HG03060 (cell line): Measurements from ENCODE around the gene SERINC2.

ENCODE experiments used
- ATAC-seq: cut with Tn5 transposase; IDR thresholded peaks from one replicate; pipeline ENCODE4 v1.9.1; 2021; ENCODE audit warnings: low read depth, moderate number of reproducible peaks; ENCODE audit not compliant: unreplicated experiment

SERINC2 gene

GRCh38 chr1:31412205-31412604 lies 808 bp upstream of the SERINC2 start:
- no peak for ATAC-seq

GRCh38 chr1:31413405-31414001 lies 490 bp downstream of the SERINC2 start:
- no peak for ATAC-seq

GRCh38 chr1:31414980-31415370 lies 2.0 kb downstream of the SERINC2 start:
- no peak for ATAC-seq

DNA sequence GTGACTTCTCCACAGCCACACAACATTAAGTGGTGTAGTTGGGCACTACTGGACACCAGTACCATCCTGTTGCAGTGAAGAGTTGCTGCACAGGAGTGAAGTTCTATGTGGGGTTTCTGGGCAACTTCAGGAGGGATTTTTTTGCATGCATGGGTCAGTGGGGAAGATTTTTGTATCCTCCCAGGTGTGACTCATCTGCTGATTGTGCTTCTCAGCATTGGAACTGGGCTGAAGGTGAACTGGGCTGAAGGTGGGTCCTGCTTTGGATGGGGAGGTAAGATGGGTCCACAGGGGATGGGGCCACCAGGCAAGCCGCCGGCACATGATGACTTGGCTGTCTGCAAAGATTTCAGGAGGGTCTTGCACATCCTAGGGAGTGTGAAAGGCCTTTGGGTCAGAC lies 2.6 kb downstream of the SERINC2 start:
- no peak for ATAC-seq

- no peak for ATAC-seq
Measured at GRCh38 chr1:31416101-31416736, 3.2 kb downstream of the SERINC2 start.

GRCh38 chr1:31417148-31417547 lies 4.1 kb downstream of the SERINC2 start:
- no peak for ATAC-seq

- ATAC-seq, result no peak
Measured at GRCh38 chr1:31418626-31419323, 5.8 kb downstream of the SERINC2 start.

DNA sequence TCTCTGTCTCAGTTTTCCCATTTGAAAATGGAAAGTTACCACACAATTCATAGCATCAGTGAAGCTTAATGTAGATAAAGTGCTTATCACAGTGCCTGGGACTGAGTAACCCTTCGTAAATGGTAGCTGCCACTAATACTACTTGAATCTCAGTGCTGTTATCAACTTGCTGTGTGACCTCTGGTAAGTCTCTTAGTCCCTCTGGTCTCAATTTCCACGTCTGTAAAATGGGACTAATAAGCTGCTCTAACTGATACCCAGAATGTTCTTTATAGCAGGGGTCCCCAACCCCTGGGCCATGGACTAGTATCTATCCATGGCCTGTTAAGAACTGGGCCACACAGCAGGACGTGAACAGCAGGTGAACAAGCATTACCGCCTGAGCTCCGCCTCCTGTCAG lies 7.7 kb downstream of the SERINC2 start:
- no peak for ATAC-seq

DNA sequence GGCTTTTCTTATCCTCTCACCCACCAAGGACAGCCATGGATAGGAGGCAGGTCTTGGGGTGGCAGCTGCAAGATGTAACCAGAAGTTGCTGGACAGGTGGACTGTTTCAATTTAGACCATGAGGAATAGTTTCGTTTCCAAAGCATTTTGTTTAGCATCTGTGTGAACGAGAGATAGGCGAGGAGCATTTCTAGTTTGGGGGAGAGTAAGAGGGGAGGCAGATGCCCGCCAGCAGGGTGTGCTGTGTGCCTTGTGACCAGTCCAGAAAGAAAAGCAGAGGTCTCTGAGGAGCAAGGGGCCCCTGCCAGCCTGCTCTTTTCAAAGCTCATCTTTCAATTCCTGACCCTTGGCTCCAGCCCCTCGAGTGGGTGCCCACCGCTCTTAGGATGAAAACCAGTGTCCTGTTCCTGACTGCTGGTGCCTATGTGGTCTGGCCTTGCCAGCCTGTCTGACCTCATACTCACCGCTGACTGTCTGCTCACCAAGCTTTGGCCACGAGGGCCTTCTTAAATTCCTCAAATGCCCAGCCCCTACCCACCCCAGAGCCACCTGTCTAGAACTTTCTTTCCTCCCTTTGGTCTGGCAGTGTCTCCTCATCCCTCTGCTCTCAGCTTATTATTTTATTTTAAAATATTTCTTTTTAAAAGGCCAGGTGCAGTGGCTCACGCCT lies 8.5 kb downstream of the SERINC2 start:
- ATAC-seq, result no peak

GRCh38 chr1:31422505-31423319 lies 9.7 kb downstream of the SERINC2 start:
- ATAC-seq, result no peak

- ATAC-seq, result peak; percentile 63
Measured at GRCh38 chr1:31423418-31423947, 10.5 kb downstream of the SERINC2 start.

GRCh38 chr1:31424568-31424967 lies 11.6 kb downstream of the SERINC2 start:
- ATAC-seq, result no peak

- ATAC-seq, result no peak
Measured at GRCh38 chr1:31425301-31426081, 12.5 kb downstream of the SERINC2 start.

DNA sequence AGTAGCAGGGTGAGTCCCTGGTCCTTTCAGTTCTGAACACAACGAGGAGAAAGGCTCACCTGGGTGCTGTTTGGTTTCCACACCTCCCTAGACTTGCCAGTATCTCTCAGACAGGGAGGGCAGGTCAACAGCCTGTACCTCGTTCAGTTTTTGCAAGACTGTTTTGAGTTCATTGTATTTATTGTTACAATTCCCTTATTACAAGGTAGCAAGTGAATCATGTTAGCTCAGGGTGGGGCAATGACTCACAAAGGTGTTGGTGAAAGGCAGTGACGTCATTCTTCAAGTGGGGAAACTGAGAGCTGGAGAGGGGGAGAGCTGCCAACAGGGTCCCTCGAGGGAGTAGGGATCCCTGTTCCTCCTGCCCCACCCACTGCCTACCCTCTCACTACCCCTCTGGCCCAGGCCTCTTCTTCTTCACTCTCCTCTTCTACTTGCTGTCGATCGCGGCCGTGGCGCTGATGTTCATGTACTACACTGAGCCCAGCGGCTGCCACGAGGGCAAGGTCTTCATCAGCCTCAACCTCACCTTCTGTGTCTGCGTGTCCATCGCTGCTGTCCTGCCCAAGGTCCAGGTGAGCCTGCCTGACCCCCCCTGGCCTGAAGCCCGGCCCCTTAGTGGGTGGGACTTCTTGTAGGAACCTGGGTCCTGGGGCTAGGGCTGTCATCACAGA lies 13.4 kb downstream of the SERINC2 start:
- ATAC-seq, result no peak

GRCh38 chr1:31427322-31427721 lies 14.3 kb downstream of the SERINC2 start:
- ATAC-seq, result no peak

DNA sequence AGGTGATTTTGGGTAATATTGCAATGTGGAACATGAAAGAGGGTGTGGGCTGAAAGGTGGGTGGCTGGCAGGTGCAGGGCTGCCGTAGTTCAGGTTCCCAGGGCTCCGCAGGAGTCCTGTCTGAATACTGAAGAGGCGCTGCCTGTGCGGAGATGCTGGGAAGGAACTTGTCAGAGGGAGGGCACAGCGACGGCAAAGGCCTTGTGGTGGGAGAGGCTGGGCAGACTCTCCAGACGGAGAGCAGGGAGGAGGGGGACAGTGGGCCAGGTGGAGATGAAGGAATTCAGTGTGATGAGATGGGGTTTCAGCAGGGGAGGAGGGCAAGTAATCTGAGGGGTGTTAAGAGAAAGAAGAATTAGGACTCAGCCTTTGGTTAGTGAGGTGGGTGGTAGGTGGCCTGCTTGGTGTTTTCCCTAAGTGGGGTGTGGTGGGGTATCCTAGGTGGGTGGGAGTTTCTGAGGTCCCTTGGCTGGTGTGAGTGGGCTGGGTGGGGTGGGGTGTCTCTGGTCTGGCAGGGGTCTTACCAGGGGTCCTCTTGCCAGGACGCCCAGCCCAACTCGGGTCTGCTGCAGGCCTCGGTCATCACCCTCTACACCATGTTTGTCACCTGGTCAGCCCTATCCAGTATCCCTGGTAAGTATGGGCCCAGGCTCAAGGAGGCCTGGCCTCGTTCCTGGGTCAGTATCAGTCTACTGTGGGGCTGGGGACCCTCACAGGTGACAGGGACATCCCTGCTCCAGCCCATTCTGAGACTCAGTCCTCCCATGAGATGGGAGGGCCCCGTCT lies 15.6 kb downstream of the SERINC2 start:
- no peak for ATAC-seq

DNA sequence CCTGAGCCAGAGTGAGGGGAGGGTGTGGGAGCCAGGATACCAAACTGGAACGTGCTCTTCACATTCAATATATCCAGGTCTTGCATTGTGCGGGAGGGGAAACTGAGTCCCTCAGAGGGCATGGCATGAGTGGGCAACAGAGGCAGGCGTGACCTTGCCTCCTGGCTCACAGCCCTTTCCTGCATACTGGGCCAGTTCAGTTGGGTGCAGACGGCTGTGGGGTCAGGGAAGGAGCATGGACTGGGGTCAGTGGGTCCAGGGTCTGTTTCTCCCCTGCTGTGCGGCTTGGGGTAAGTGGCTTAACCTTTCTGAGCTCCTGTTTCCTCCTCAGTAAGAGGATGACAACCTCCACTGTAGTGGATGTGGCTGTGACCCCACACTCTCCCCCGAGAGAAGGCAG lies 16.6 kb downstream of the SERINC2 start:
- no peak for ATAC-seq
